Spleen (tissue), 7 donors: ENCODE results near the gene NMNAT3.

Source experiments
- CTCF ChIP-seq, 11 experiments: fragments of 200-600 bp in 7 of 11; fragments of 450-650 bp in 4 of 11; sonication (generic) in 4 of 11; IDR thresholded peaks in 8 of 11; conservative IDR thresholded peaks in 3 of 11; 1 replicate in 7 of 11; 2 replicates in 4 of 11; pipeline versions ENCODE4 v1.4.0 to v1.8.0; 2016 to 2021; ENCODE audit warnings: antibody characterized with exemption in 11 of 11, inconsistent platforms in 4 of 11, mild to moderate bottlenecking in 1 of 11
- POLR2A ChIP-seq, 3 donors: fragments of 450-650 bp; IDR thresholded peaks; one replicate each; pipeline ENCODE4 v1.5.1; 2017; ENCODE audit warnings: antibody characterized with exemption in 3 of 3, mild to moderate bottlenecking in 1 of 3
- POLR2AphosphoS5 ChIP-seq, 3 donors: sonication (generic); formaldehyde crosslinking; IDR thresholded peaks; one replicate each; pipeline ENCODE4 v1.5.1; 2017; ENCODE audit warnings: antibody characterized with exemption in 3 of 3
- donor health status: DM: no; HTN: no; CAD: no; lungs with moderate emphysema.
- donor health status: DM: no; HTN: no; CAD: no.
- donor health status: DM: no; HTN: no; CAD: no.

GRCh38 chr3:139588450-139588849 is 89.3 kb downstream of the NMNAT3 start:
- TF ChIP-seq POLR2AphosphoS5 (IDR thresholded peaks at IDR 0.05) (no peak), CTCF (IDR thresholded peaks at IDR 0.05 in 8 of 11, conservative IDR thresholded peaks at IDR 0.05 in 3 of 11) (no peak), POLR2A (IDR thresholded peaks at IDR 0.05) (no peak)
